Activated effector memory CD4-positive, alpha-beta T cell treated with anti-CD3 and anti-CD28 coated beads, Interleukin-2, amount 50 U/mL, for 16 hours (primary cell): ENCODE measurements around the gene KCTD20.
A peak's percentile ranks its signal among the peaks of the same experiment; 100 is the strongest.
"Not testable (repeated sequence)": the region's sequence is repeated elsewhere in the genome, so short reads cannot be mapped to it uniquely, and the experiment has no call there.

Source experiments
- DNase-seq: peaks from one replicate; pipeline ENCODE4 v3.0.0-alpha.2; 2020

Gene KCTD20

GRCh38 chr6:36442671-36443470, at the start of gene KCTD20, which contains the start of gene PXT1:
Gene KCTD20, plus strand, starts transcription at chr6:36443000. Its CDS starts 27,098 bp downstream, at chr6:36470098.
Gene PXT1, minus strand, starts transcription at chr6:36442854. Its CDS starts 16,772 bp downstream, at chr6:36426082.
- peak; percentile 94 for DNase-seq

- no peak for DNase-seq
Observed at GRCh38 chr6:36399970-36400369, 42.8 kb upstream of the KCTD20 start.

GRCh38 chr6:36402481-36402880, 40.3 kb upstream of the KCTD20 start:
- no peak for DNase-seq

GRCh38 chr6:36404164-36404563, 38.6 kb upstream of the KCTD20 start:
- no peak for DNase-seq

- not testable (repeated sequence) for DNase-seq
Observed at GRCh38 chr6:36409718-36410117, 33.1 kb upstream of the KCTD20 start.

- no peak for DNase-seq
Observed at GRCh38 chr6:36413489-36414480, 29.0 kb upstream of the KCTD20 start.

GRCh38 chr6:36414481-36414880, 28.3 kb upstream of the KCTD20 start:
- no peak for DNase-seq

GRCh38 chr6:36418558-36418957, 24.2 kb upstream of the KCTD20 start:
- no peak for DNase-seq

- no peak for DNase-seq
Observed at GRCh38 chr6:36419310-36419709, 23.5 kb upstream of the KCTD20 start.

- no peak for DNase-seq
Observed at GRCh38 chr6:36422714-36423100, 20.1 kb upstream of the KCTD20 start.

- DNase-seq = peak; percentile 99
Observed at GRCh38 chr6:36423101-36423824, 19.5 kb upstream of the KCTD20 start.

GRCh38 chr6:36426622-36427021, 16.2 kb upstream of the KCTD20 start:
- no peak for DNase-seq

- DNase-seq = no peak
Observed at GRCh38 chr6:36428911-36429310, 13.9 kb upstream of the KCTD20 start.

GRCh38 chr6:36430351-36430750, 12.4 kb upstream of the KCTD20 start:
- DNase-seq = no peak

- no peak for DNase-seq
Observed at GRCh38 chr6:36431197-36431596, 11.6 kb upstream of the KCTD20 start.

- DNase-seq = no peak
Observed at GRCh38 chr6:36432151-36432671, 10.6 kb upstream of the KCTD20 start.

GRCh38 chr6:36436466-36436865, 6.3 kb upstream of the KCTD20 start:
- no peak for DNase-seq

GRCh38 chr6:36441307-36441894, 1.4 kb upstream of the KCTD20 start:
- DNase-seq = peak; percentile 93

GRCh38 chr6:36442103-36442670, 613 bp upstream of the KCTD20 start:
- no peak for DNase-seq

- DNase-seq = no peak
Observed at GRCh38 chr6:36443471-36444428, 950 bp downstream of the KCTD20 start.

- no peak for DNase-seq
Observed at GRCh38 chr6:36444470-36444869, 1.7 kb downstream of the KCTD20 start.
